HG02943 (cell line): ENCODE data around the gene MAGI1.

ENCODE experiments used
- ATAC-seq: cut with Tn5 transposase; IDR thresholded peaks from one replicate; pipeline ENCODE4 v1.9.1; 2021; ENCODE audit warnings: mild to moderate bottlenecking, low read depth, moderate library complexity; ENCODE audit not compliant: unreplicated experiment

The MAGI1 gene

DNA sequence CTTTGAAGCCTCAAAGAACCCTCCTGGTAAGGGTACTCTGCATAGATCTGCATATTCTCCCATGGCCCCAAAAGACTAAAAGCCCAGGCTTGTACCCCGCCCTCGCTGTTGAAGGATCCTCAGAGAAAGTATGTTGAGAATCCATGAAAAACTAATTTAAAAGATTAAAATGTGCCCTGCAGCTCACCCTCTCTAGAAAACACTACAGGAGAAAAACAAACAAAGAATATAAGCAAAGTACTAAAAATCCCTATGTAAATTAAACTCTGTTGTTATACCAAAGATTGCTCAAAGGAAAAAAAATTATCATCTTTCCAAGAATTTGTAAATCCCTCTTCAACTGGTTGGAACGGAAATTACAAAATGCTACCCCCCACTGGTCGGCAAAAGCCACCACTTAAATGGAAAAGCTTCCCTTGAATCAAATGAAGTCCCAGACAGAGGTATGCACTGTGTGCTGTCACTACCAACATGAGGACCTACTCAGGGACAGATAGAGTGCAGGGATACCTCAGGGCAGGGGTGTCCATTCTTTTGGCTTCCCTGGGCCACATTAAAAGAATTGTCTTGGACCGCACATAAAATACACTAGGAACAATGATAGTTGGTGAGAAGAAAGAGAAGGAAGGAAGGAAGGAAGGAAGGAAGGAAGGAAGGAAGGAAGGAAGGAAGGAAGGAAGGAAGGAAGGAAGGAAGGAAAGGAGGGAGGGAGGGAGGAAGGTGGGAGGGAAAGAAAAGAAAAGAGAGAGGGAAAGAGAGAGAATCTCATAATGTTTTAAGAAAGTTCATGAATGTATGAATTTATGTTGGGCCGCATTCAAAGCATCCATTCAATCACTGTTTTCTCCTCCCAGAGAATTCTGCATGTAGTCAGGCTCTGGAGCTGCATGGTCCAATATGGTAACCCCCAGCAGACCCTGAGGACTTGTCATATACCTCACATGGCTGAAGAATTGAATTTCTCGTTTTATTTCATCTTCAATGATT is 88.1 kb downstream of the MAGI1 start:
- no peak for ATAC-seq

DNA sequence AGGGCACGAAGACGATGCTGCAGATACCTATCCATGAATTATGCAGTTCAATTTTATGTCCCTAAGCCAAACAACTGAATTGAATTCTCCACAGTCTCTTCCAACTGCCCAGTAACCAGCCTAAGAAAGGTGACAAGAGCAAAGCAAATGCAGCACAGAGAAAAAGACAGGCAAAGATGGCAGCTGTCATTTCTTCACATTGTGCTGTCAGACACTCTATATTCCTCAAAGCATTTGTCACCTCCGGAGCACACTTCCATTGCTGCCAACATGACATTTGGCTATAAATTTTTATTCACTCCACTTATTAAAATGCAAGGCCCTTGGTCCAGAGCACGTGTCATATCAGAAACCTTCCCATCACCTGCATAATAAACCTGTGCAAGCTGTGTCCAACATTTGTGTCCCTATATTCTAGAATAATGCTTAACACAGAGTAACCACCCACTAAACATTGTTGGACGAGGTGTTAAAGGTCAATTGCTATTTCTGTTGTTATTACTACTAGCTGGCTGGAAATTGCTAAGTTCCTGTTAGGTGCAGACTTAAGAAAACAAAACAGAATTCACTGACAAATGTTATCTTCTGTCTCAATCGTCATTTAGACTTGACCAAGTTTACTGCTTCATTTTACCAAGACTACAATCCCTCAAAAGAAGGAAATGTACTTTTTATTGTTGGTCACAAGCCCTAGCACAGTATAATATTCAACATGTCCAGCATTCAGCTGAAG is 89.7 kb downstream of the MAGI1 start:
- ATAC-seq: no peak

DNA sequence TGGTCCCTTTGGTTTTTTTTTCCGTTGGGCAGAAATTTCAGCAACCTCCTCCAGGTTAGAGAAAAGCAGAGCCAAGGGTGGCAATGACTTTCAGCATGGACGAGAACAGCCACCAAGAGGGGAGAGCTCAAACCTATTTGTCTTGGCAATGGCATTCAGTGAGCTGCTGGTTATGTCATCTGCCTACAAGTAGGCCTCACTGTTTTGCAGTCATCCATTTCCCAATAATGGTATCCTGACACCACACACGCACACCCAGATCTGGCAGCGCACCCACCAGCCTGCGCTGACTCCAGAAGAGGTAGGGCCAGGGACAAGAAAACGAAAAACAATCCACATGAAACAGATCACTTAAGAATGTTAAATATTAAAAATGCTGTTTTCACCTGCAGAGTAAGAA is 92.3 kb downstream of the MAGI1 start:
- no peak for ATAC-seq

DNA sequence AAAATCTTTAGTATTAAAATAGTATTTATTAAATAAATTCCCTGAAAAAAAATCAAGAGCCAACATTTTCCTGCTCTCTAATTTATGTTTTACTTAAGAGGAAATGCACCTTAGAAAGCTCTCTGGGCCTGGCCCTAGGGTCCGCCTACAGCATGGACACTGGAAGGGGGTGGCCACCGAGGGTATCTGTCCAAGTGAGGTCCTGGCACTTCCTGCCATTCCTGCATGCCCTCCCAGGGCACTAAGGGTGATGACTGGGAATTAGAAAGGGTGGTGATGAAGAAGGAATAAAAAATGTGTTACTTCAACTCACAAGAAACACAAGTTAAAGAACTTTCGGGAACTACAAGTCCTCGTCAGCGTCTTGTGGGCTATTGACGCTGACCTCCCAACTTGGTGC is 92.8 kb downstream of the MAGI1 start:
- no peak for ATAC-seq

DNA sequence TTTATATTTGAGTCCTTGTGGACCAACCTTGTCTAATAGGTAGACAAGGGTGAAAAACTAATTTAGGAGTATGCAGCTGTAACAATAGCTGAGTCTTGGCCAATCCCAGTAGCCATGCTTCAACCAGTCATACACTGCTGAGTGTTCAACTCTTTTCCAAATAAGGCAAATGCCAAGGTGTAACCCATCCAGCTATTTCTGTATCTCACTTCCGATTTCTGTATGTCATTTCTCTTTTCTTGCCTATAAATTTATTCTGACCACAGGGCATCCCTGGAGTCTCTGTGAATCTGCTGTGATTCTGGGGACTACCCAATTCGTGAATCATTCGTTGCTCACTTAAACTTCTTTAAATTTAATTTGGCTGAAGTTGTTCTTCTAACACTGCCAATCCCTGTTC is 93.2 kb downstream of the MAGI1 start:
- ATAC-seq: no peak

DNA sequence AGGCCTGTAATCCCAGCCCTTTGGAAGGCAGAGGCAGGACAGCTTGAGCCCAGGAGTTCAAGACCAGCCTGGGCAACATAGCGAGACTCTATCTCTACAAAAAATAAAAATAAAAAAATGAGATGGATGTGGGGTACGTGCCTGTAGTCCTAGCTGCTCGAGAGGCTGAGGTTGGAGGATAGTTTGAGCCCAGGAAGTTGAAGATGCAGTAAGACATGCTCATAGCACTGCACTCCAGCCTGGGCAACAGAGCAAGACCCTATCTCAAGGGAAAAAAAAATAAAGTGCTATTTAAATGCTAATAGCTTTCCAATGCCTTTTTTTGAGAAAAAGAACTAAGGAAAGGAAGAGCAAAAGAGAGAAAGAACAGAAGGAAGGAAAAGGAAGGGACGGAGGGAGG is 94.5 kb downstream of the MAGI1 start:
- ATAC-seq: no peak

DNA sequence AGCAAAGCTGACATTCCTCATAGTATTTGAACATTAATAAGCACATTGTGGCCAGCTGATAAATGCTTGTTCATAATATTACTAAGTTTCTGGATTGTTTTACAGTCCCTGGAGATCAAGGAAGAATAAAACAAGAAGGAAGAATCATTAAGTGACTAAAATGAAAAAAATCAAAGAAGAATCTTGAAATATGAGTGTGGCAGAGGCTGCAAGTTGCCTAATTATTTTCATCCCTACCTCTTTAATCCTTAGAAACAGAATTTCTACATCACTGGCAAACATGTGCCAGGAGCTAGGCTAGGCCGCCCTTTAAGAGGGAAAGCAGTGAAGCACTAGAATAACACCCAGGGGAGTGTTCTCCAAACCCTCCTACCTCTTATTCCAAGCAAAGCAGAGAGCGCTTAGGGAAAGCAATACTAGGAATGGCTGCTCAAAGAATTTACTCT is 98.9 kb downstream of the MAGI1 start:
- no peak for ATAC-seq

DNA sequence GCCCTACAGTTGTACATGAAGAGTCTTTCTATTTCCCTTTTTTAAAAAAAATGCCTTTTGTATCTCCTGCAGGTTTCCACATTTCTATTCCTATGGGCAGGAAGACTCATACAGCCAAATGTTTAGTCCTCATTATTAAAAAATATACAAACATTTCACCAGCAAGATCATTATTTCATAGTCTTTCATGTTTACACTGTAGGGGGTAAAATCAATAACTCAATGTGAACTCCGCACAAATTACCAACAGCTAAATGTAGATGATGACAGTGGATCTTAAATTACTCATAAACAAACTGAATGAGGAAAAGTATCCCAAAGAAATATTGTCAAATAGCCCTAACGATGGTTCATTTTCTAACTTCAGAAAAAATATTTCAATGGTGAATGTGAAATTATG is 99.5 kb downstream of the MAGI1 start:
- no peak for ATAC-seq

DNA sequence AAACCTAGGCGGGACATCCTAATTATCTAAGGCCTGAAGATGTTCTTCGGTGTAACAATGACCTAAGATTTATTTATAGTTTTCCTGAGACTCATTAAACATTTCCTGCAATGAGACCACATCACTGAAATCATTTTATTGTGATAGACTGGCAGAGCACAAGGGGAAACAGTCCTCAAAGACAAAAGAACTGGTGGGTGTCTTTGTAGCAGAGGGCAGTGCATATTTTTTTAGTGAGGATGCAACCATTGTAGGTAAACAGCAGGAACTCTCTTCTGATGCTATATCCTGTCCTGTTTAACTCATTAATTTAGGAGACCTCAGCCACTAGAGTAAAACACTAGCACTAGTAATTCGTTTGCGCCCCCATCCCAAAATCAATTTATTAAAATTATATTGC is 100.0 kb downstream of the MAGI1 start:
- no peak for ATAC-seq

DNA sequence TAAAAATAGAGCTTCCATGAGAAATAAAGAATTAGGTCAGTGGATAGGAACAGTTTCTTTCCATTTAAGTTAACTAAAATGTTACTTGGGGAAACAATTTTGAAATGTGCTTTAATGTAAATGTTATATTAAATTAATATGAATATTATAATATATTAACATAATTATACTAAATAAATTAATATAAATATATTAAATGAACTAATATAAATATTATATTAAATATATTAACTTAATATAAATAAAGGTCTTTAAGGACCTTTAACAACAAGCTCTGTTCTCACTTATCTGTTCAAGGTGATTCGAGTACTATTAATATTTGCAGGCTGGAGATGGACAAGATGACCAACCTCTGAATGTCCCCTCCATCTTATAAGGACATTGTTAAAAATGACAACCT is 100.6 kb downstream of the MAGI1 start:
- ATAC-seq: no peak

DNA sequence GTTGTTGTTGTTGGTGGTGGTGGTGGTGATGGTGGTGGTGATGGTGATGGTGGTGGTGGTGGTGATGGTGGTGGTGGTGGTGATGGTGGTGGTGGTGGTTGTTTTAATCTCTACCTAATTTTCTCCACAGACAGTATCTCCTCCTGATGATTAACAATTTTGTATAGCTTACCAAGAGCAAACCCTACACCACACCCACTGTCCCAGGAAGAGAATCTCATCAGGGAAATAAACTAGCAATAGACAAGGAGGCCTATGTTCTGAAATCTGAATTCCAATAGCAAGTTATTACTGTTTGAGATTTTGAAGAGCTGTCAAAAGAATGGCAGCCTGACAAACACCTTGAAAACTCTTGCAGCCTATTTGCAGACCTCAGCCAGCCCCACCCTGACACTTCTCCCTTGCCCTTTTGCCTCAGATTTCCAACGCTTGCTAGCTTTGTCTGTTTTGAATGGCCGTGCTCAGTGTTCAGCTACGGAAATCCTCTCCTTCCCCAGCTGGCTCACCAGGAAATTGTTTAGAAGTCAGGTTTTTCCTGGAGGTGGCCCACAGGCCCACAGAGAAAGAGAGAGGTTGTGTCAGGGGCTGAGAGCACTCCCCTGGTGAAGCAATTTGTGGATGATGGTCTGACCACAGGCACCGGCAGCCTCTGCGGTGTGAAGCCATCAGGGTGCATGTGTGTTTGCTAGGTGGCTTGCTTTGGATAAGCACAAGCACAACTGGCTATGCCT is 101.6 kb downstream of the MAGI1 start:
- ATAC-seq: no peak

DNA sequence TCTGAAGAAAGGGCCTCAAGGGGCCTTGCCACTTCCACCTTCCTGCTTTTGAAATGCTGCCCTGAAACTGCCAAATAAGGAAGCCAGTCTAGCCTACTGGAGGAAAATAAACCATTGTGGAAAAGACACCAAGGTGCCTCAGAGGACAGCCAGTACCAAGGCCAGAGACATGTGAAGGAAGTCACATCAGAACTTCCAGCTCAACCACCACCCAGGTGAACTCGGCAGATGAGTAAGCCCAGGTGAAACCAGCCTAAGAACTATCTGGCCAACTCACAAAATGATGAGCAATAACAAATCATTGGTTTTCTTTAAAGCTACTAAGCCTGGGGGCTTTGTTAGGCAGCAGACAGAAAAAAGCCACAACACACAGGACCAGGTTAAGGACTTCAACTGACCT is 103.0 kb downstream of the MAGI1 start:
- no peak for ATAC-seq

DNA sequence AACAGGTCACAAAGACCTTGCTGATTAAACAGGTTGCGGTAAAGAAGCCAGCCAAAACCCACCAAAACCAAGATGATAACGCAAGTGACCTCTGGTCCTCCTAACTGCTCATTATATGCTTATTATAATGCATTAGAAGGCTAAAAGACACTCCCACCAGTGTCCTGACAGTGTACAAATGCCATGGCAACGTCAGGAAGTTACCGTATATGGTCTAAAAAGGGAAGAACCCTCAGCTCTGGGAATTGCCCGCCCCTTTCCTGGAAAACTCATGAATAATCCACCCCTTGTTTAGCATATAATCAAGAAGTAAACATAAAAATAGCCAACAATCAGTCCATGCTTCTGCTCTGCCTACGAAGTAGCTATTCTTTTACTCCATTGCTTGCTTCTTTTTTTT is 108.1 kb downstream of the MAGI1 start:
- ATAC-seq: no peak

DNA sequence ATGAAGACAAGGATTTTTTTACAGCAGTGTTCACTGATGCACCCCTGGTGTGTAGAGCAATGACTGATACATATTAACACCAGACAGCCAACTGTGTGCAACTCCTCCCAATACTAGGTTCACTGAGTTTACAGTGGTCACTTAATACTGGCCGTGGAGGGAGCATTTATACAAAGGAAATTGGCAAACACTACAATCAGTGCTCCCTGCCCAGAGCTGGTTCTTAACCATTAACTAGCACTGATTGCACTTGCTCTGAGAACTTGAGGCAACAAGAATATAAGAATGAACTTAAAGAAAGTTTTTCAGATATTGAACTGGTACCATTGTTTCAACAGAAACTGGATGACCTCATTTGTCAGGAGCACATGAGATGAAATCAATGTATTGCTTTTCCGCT is 110.6 kb downstream of the MAGI1 start:
- ATAC-seq: no peak

DNA sequence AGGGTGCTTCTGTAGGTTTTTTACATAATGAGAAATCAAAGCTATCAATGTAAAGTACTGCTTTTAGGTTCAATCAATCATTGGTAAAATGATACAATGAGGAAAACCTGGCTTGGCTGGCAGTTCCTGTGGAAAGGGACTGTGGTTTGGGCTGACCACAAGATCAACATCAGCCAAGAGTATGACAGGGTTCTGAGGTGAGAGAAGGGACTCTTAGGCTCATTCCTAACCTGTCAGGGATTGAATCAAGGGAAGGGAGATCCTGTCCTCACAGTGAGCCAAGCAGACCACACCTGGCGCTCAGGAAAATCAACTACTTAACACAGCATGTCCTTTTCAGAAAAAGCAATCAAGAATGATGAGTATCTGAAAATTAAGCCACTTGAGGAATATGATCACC is 111.1 kb downstream of the MAGI1 start:
- no peak for ATAC-seq

DNA sequence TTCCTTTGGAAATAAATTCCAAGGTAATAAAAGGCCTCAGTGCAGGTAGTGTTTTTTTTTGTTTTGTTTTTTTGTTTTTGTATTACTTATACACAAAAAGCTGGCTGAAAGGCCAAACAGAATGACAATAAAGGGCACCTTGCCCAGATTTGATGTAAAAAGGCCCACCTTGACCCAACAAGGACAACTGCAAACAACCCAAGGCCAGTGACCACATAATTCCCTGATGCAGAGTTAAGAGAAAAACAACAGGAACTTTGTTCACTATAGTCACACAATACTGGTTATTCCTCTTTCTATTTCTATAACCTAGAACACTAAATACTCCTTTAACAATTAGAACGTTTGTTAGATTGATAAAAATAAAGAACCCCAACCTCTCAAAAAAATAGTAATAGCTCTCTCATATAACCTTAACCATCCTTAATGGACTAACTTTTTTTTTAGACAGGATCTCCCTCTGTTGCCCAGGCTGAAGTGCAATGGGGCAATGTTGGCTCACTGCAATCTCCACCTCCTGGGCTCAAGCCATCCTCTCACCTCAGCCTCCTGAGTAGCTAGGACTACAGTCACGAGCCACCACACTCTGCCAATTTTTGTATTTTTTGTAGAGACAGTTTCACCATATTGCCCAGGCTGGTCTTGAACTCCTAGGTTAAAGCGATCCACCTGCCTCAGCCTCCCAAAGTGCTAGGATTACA is 113.3 kb downstream of the MAGI1 start:
- ATAC-seq: no peak

DNA sequence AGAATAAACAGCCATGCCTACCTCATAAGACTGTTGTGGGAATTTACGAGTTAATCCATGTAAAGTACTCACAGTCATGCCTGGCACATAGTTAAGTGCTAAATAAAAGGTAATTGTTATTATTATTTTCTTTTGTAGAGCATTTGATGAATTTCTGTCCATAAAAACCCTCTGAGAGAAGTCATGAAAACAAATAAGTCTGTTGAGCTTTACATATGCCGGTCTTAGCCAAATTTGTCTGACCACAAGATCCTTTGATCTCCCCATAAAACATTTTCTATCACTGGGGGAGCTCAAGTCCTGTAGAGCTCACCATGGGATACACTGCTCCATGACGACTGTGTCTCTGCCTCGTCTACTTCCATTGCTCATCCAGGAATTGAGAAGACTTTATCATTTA is 114.0 kb downstream of the MAGI1 start:
- no peak for ATAC-seq

DNA sequence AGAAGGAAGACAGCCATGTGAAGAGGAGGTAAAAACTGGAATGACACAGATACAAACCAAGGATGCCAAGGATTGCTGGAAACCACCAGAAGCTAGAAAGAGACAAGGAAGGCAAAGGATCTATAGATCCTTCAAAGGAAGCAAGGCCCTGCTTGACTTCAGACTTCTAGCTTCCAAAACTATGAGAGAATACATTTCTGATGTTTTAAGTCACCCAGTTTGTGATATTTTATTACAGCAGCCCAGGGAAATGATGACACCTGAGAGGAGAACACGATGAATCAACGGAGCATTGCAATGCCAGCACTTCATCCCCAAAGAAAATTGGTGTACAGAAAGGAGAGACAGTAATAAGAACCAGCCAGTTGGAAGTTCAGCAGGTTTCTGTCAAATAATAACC is 116.3 kb downstream of the MAGI1 start:
- no peak for ATAC-seq

DNA sequence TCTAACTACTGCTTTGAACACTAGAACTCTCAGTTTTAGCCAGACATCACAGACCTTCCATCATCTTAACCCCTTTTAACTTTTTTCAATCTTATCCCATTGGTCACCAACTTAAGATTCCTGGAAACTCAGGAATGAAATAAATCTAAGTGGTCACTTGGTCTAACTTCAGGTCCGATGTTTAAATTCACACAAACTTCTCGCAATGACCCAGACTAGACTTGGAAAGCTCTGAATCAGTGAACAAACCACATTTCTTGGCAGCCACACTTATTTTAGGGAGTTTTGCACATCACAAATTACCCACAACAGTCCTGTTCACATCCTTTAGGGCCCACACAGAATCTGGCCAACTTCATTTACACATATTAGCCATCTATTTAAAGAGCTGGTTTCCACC is 118.9 kb downstream of the MAGI1 start:
- ATAC-seq: no peak

DNA sequence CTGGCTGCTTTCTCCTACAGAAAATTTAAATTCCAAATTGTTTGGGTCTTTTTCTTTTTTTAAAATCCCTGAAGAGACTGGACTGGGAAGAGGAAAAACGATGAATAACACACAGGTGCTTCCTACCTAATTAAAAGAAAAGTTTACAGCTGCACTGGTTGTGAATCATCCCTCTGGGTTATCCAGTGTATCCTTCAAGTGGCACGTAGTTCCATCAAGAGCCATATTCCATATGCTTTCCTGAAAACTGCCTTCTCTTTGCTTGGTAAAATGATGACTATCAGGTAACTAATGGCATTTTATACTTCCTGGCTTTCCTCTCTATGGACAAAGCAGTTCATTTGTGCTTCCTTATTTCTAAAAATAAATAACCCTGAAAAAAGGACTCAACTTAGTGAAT is 123.2 kb downstream of the MAGI1 start:
- no peak for ATAC-seq
